ENCODE data around the gene HOGA1. TPM values are rescaled to one million over a fixed set of nuclear protein-coding genes. Genes with fewer than 3 reads are reported as not detected.
"Not testable (repeated sequence)": the region's sequence is repeated elsewhere in the genome, so short reads cannot be mapped to it uniquely, and the experiment has no call there.

HOGA1 gene
- total RNA-seq, 1 experiment from 2014 or later = 4.4 TPM

- Histone ChIP-seq H3K4me2 (no peak overlapping the region), H3K4me1 (replicated peaks; ENCODE audit: insufficient read depth) (peaks cover 41% of the 10 kb centered on the region), H2AFZ (no peak overlapping the region), H4K20me1 (ENCODE audit: insufficient read depth) (no peaks in the 10 kb centered on the region), H3K9me3 (ENCODE audit: insufficient read depth, low read depth) (no peaks in the 10 kb centered on the region), H3K27me3 (ENCODE audit: insufficient read depth, low read depth) (no peaks in the 10 kb centered on the region), H3K4me3 (no peak overlapping the region), H3K36me3 (ENCODE audit: low read depth) (no peaks in the 10 kb centered on the region), H3K27ac (no peak overlapping the region), H3K79me2 (ENCODE audit: low read depth) (peaks cover 57% of the 10 kb centered on the region), H3F3A (ENCODE audit: insufficient read depth, low read depth) (peaks cover 40% of the 10 kb centered on the region), H3K9me2 (ENCODE audit: insufficient read depth) (no peaks in the 10 kb centered on the region)
- TF ChIP-seq, protein P1, sequence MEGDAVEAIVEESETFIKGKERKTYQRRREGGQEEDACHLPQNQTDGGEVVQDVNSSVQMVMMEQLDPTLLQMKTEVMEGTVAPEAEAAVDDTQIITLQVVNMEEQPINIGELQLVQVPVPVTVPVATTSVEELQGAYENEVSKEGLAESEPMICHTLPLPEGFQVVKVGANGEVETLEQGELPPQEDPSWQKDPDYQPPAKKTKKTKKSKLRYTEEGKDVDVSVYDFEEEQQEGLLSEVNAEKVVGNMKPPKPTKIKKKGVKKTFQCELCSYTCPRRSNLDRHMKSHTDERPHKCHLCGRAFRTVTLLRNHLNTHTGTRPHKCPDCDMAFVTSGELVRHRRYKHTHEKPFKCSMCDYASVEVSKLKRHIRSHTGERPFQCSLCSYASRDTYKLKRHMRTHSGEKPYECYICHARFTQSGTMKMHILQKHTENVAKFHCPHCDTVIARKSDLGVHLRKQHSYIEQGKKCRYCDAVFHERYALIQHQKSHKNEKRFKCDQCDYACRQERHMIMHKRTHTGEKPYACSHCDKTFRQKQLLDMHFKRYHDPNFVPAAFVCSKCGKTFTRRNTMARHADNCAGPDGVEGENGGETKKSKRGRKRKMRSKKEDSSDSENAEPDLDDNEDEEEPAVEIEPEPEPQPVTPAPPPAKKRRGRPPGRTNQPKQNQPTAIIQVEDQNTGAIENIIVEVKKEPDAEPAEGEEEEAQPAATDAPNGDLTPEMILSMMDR (conservative IDR thresholded peaks at IDR 0.05) = no peak
- TF ChIP-seq EZH2 (IDR thresholded peaks at IDR 0.05; ENCODE audit: low read depth) = no peak
- no TSS peak for BruUV-seq (replicated peaks)
- POLR2A ChIA-PET (ENCODE audit: unreplicated experiment) = no interaction called here
- CTCF ChIA-PET = no interaction called here
- intact Hi-C loops (cut with micrococcal nuclease; ENCODE audit: unreplicated experiment) = no loop called here
- no peak for DNase-seq
These were observed 60.7 kb downstream of the HOGA1 start for GRCh38 chr10:97644936-97645335.

DNA sequence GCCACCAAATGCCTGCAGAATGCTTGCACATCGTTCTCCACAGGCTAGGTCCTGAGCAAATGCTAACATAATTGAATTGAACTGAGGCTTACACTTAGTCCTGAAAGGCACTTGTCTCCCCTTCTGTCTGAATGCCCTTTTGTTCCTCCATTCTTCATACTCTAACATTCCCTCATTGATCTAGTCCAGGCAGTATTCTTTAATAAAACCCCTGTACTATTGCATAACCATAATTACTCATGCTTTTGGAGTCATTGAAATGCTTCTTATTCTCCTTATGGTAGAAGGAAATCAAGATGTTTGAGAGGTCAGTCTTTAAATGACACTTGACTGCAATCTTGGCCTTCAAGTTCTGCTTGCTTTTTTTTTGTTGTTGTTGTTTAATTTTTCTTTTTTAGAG is 63.4 kb downstream of the HOGA1 start:
- POLR2A ChIA-PET (ENCODE audit: unreplicated experiment) = no interaction called here

DNA sequence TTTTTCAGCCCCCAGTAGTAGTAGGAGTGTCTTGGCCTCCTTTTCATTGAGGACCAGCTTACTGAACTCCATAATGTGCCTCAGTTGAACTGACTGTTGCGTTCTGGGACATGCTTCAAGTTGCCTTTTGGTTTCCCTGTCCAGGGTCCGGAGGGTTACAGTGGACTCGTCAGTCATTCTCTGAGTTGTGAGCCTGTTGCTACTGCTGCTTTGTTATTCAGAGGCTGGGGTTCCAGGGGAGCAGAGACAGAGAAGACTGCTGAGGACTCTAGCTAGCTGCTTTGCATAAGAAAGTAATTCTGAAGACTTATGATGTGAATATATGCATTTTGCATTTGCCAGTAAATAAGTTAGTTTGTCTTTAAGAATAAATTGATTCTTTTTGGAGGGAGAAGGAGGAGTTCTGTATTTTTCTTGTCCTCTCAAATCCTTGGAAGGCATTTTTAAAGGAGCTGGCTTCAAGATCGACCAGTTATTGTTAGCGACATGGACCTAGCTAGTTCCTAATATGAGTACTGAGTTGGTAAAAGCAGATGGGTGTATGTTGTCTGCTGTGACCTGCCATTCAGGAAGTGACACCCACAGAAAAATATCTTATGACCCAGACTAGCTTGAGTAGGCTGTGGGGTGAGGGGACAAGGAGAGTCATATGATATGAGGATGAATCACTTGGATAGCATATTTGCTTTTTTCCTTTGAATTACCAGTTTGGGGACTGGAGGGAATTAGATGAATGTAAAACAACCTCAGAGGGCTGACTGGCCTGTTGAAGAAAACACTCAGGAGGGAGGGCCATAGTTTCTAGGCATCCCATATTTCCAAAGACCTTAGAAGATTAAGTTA is 64.6 kb downstream of the HOGA1 start:
- POLR2A ChIA-PET (ENCODE audit: unreplicated experiment) = interaction anchor here (0.6 to 1.0 kb wide), 3 partner anchors 35 to 1972 kb away, joined by 5 to 12 read pairs (median 9); partner anchors contain the start of gene SLC25A28
- TSS peak; percentile 79 for BruUV-seq (replicated peaks)
- TF ChIP-seq EZH2 (IDR thresholded peaks at IDR 0.05; ENCODE audit: low read depth) = no peak
- TF ChIP-seq, protein P1 (conservative IDR thresholded peaks at IDR 0.05) = no peak
- Histone ChIP-seq H3K9me3 (ENCODE audit: insufficient read depth, low read depth) (no peaks in the 10 kb centered on the region), H3K27ac (peak overlapping the region; percentile 91), H4K20me1 (ENCODE audit: insufficient read depth) (no peaks in the 10 kb centered on the region), H3K36me3 (ENCODE audit: low read depth) (peaks cover 8% of the 10 kb centered on the region), H3K9me2 (ENCODE audit: insufficient read depth) (no peaks in the 10 kb centered on the region), H3K27me3 (ENCODE audit: insufficient read depth, low read depth) (no peaks in the 10 kb centered on the region), H3K79me2 (ENCODE audit: low read depth) (peaks cover 59% of the 10 kb centered on the region), H3K4me2 (peak overlapping the region; percentile 75), H3F3A (ENCODE audit: insufficient read depth, low read depth) (peaks cover 53% of the 10 kb centered on the region), H3K4me3 (peak overlapping the region; percentile 29; the same call in 1 of the 2 replicates), H3K4me1 (replicated peaks; ENCODE audit: insufficient read depth) (peaks cover 63% of the 10 kb centered on the region), H2AFZ (peak overlapping the region; percentile 52; the same call in 1 of the 2 replicates)
- intact Hi-C loops (cut with micrococcal nuclease; ENCODE audit: unreplicated experiment) = loop anchor here (1.0 to 2.0 kb wide), 2 partner anchors 8 to 74 kb away; partner anchors contain the start of gene PI4K2A
- DNase-seq = peak; percentile 49 to 93
- CTCF ChIA-PET = interaction anchor here (0.7 kb wide), 1 partner anchor 15 kb away, joined by 12 read pairs; no protein-coding TSS in a partner anchor

More for the DNA sequence above, 63.4 kb downstream of the HOGA1 start:
- H3K79me2 ChIP-seq (ENCODE audit: low read depth) = peaks cover 60% of the 10 kb centered on the region
- H2AFZ ChIP-seq = no peak overlapping the region
- intact Hi-C loops (cut with micrococcal nuclease; ENCODE audit: unreplicated experiment) = no loop called here
- H3K4me2 ChIP-seq = peak overlapping the region; percentile 75
- TF ChIP-seq, protein P1 (conservative IDR thresholded peaks at IDR 0.05) = no peak
- TF ChIP-seq EZH2 (IDR thresholded peaks at IDR 0.05; ENCODE audit: low read depth) = no peak
- no peaks in the 10 kb centered on the region for H3K27me3 ChIP-seq (ENCODE audit: insufficient read depth, low read depth)
- H3K9me2 ChIP-seq (ENCODE audit: insufficient read depth) = no peaks in the 10 kb centered on the region
- CTCF ChIA-PET = no interaction called here
- H3K4me1 ChIP-seq (replicated peaks; ENCODE audit: insufficient read depth) = peaks cover 58% of the 10 kb centered on the region
- H3K9me3 ChIP-seq (ENCODE audit: insufficient read depth, low read depth) = no peaks in the 10 kb centered on the region
- BruUV-seq (replicated peaks) = no TSS peak
- peaks cover 53% of the 10 kb centered on the region for H3F3A ChIP-seq (ENCODE audit: insufficient read depth, low read depth)
- H3K4me3 ChIP-seq = no peak overlapping the region
- H3K36me3 ChIP-seq (ENCODE audit: low read depth) = peaks cover 8% of the 10 kb centered on the region
- peak overlapping the region; percentile 91 for H3K27ac ChIP-seq
- DNase-seq = peak in 1 of 2 experiments; percentile 85
- H4K20me1 ChIP-seq (ENCODE audit: insufficient read depth) = no peaks in the 10 kb centered on the region

- intact Hi-C loops (cut with micrococcal nuclease; ENCODE audit: unreplicated experiment) = loop anchor here (1.0 to 2.0 kb wide), 2 partner anchors 9 to 75 kb away; partner anchors contain the start of gene PI4K2A
- not testable (repeated sequence) for H3K9me2 ChIP-seq (ENCODE audit: insufficient read depth); H2AFZ ChIP-seq; DNase-seq; BruUV-seq (replicated peaks); H3K36me3 ChIP-seq (ENCODE audit: low read depth); H4K20me1 ChIP-seq (ENCODE audit: insufficient read depth); H3K27me3 ChIP-seq (ENCODE audit: insufficient read depth, low read depth); H3K9me3 ChIP-seq (ENCODE audit: insufficient read depth, low read depth)
- Histone ChIP-seq H3K27ac (peak overlapping the region; percentile 91), H3F3A (ENCODE audit: insufficient read depth, low read depth) (peaks cover 53% of the 10 kb centered on the region), H3K4me2 (peak overlapping the region; percentile 75), H3K4me3 (peak overlapping the region; percentile 29; the same call in 1 of the 2 replicates), H3K4me1 (replicated peaks; ENCODE audit: insufficient read depth) (peaks cover 63% of the 10 kb centered on the region), H3K79me2 (ENCODE audit: low read depth) (peaks cover 57% of the 10 kb centered on the region)
- POLR2A ChIA-PET (ENCODE audit: unreplicated experiment) = interaction anchor here (0.6 to 1.0 kb wide), 3 partner anchors 35 to 1971 kb away, joined by 3 to 9 read pairs (median 5); partner anchors contain the start of gene SLC25A28
- CTCF ChIA-PET = interaction anchor here (0.7 kb wide), 1 partner anchor 16 kb away, joined by 12 read pairs; no protein-coding TSS in a partner anchor
These were observed 65.2 kb downstream of the HOGA1 start for GRCh38 chr10:97649405-97649750.

All from PC-9 (cell line).